ENCODE measurements around the gene WLS.

GRCh38 chr1:68254667-68255226 lies 22.4 kb upstream of the WLS start:
- TF ChIP-seq SP1 (IDR thresholded peaks at IDR 0.05) (no peak), SUZ12 (IDR thresholded peaks at IDR 0.05) (no peak), FOXK2 (IDR thresholded peaks at IDR 0.05) (no peak), ZNF384 (IDR thresholded peaks at IDR 0.05) (no peak), HDGF (IDR thresholded peaks at IDR 0.05; ENCODE audit: borderline replicate concordance) (no peak), L3MBTL2 (conservative IDR thresholded peaks at IDR 0.05) (no peak), NFRKB (IDR thresholded peaks at IDR 0.05) (no peak), TARDBP (IDR thresholded peaks at IDR 0.05) (no peak), ELF4 (IDR thresholded peaks at IDR 0.05) (no peak), FOXA1 (IDR thresholded peaks at IDR 0.05) (no peak)

Measured in HEK293T (cell line).